Activated T-cell treated with anti-CD3 and anti-CD28 coated beads for 4 hours (primary cell): Measurements from ENCODE around the gene SMOC2.

Experiments used
- DNase-seq: peaks from one replicate; pipeline ENCODE4 v3.0.0-alpha.2; 2020

The SMOC2 gene

DNA sequence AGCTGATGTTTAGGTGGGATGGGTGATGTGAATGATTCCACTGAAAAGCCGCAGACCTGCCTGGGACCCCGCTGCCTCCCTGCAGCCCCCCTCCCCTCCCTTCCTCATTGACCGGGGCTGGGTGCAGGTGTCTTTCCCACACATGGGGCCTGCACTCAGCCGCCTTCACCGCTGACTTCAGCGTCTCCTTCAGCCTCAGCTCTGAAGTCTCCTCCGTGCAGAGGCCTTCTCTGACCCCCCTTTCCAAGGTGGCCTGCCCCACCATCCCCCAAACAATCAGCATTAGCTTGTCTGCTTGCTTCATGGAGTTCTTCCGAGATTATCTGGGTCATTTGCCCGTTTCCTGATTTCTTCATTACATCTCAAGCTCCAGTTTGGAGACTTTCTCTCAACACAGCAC, 140.7 kb downstream of the SMOC2 start:
- DNase-seq = no peak

- no peak for DNase-seq
These were observed 141.6 kb downstream of the SMOC2 start for GRCh38 chr6:168582571-168582981.

- no peak for DNase-seq
These were observed 142.1 kb downstream of the SMOC2 start for GRCh38 chr6:168583126-168583525.

DNA sequence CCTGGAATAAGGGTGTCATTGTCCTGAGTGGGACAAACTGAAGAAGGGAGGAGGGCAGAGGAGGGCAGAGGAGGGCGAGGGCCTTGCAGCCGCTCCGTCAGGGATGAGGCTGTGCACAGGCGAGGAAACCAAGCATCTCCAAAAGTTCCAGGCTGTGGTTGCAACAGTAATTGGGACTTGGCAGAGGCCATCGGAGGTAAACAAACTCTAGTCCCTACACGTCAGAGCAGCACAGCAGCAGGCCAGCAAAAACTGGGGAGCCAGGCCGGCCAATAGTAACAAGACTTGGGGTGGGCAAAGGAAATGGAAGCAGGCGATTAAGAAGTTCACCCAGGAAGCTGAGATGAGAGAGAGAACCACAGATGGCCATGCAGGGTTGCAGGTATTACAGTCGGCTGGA, 142.8 kb downstream of the SMOC2 start:
- DNase-seq = no peak

DNA sequence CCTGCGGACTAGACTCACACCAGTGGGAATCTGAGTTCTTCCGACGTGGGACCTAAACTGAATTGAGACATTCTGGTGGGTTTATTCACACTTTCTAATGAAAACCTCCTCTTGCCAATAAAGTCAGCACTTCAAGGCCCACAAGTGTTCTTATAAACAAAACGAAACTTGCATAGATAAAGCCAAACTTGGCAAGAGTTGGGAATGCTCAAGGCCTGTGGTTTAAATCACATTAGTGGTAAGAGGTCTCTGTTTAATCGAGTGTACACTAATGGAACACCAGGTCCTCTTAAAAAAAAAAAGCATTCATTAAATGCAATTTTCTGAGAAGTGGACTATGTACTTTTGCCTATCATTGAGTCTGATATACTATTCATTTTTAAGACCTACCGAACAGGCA, 143.3 kb downstream of the SMOC2 start:
- no peak for DNase-seq

DNA sequence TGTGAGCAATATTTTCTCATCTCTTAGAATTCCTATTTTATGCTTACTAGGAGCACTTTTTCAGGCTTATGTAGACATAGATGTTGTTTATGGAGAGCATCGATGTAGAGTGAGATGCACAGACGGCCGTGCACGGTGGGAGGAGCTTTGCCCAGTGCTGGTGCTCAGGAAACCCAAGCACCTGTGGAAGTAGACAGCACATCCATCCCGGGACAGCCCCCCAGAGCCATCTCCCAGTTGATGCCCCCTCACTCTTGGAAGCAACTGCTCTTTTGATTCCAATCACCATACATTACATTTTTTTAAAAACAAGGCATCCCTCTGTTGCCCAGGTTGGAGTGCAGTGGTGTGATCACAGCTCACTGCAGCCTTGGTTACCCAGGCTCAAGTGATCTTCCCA, 143.7 kb downstream of the SMOC2 start:
- no peak for DNase-seq

GRCh38 chr6:168585441-168585840, 144.5 kb downstream of the SMOC2 start:
- no peak for DNase-seq

DNA sequence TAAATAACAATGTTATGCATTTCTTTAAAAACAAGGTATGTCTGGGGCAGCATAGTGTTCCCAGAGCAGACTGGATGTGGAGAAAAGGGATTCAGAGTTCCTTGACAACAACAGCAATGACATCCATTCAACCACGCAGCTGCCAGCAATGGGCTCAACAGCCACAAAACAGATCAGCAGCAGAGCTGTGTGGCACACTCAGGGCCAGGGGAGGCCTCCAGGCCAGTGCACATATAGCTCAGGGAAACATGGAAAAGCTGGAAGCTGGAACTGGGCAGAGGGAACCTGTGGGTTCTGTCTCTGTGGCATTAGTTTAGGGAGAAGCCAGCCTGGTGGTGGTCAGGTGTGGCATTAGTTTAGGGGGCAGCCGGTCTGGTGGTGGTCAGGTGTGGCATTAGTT, 148.3 kb downstream of the SMOC2 start:
- DNase-seq = no peak

DNA sequence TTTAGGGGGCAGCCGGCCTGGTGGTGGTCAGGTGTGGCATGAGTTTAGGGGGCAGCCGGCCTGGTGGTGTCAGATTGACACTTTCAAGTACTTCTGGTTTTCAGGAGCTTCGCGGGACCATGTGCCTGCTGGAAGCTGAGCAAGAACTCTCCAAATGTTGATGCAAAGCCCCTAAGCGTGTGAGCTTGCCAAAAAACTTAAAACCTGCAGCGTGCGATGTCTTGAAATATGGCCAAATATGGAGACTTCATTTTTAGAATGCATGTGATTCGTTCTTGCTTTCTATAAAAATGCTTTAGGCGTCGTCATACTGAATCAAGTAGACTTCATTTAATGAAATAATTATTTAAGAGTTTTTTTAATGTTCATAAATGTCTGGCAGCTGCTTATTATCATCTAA, 149.4 kb downstream of the SMOC2 start:
- no peak for DNase-seq

DNA sequence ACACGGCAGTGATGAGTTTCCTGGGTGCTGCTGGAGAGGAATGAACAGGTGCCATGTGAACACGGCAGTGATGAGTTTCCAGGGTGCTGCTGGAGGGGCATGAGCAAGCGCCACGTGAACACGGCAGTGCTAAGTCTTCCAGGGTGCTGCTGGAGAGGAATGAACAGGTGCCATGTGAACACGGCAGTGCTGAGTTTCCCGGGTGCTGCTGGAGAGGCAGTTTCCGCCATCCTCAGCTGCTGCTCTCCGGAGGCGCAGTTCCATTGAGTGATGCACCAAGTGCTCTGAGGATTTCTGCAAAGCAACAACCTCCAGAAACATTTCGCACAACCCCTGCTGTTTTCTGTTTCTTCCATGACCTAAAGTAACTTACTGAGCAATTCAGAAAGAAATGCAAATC, 155.4 kb downstream of the SMOC2 start:
- DNase-seq = no peak

GRCh38 chr6:168597471-168597875, 156.5 kb downstream of the SMOC2 start:
- DNase-seq = no peak

- no peak for DNase-seq
These were observed 157.5 kb downstream of the SMOC2 start for GRCh38 chr6:168598251-168599117.

DNA sequence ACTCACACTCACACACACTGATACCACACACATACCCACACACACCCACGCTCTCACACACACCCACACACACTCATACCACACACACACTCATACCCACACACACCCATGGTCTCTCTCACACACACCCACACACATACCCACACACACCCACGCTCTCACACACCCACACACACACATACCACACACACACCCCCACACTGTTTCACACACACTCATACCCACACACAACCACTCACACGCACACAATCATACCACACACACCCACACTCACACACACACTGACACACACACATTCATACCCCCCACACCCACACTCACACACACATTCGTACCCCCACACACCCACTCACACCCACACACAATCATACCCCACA, 158.1 kb downstream of the SMOC2 start:
- DNase-seq = no peak

GRCh38 chr6:168599769-168600330, 158.9 kb downstream of the SMOC2 start:
- DNase-seq = no peak

- DNase-seq = no peak
These were observed 159.4 kb downstream of the SMOC2 start for GRCh38 chr6:168600381-168600780.

DNA sequence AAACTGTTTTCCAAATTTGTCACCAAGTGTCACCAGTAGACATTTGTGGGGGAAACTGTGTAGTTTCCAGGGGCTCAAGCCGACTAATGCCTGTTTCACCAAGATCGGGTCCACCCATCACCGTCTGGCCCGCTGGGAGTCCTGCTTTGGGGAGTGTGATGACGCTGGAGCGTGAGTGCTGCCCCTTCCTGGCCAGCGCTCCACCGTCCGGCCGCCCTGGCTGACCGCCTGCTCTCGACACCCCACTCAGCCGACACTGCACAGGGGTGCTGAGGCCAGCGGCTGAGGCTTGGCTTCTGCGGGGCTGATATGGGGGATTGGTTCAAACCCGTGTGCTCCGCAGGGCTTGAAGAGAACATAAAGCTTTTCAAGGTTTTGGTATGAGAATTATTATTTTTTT, 160.1 kb downstream of the SMOC2 start:
- DNase-seq = no peak

DNA sequence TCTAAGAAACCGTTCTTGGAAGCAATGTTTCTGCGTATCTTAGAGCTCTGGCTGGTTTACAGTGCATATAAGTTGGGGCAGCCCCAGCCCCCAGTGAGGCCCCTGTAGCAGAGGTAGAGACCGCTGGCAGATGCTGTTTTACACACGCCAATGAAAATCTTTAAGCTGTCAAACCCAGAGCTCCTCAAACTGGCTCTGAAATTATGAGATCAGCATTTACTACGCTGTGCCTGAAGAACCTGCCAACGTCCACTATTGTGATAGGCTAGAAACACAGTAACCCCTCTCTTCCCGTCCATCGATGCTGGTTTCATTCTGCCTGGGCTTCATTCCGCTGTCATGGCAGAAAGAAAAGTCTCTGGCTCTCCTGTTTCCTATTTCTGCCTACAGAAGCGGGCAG, 160.6 kb downstream of the SMOC2 start:
- DNase-seq = no peak

GRCh38 chr6:168602576-168602975, 161.6 kb downstream of the SMOC2 start:
- no peak for DNase-seq

DNA sequence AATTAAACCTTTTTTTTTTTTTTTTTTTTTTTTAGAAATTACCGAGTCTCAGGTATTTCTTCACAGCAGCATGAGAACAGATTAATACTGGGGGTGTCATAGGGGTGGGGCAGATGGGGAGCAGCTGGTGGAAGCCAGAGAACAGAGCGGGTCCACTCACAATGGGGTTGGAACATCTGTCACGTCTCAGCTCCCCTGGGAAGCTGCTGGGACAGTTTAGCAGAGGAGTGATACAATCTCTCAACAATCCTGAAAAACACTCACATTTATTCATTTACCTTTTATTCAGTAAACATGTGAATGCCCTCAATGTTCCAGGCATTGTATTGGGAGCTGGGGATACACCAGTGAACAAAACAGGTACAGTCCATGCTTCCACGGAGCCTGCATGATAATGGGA, 162.2 kb downstream of the SMOC2 start:
- DNase-seq = no peak

- DNase-seq = no peak
These were observed 165.0 kb downstream of the SMOC2 start for GRCh38 chr6:168605964-168606363.

DNA sequence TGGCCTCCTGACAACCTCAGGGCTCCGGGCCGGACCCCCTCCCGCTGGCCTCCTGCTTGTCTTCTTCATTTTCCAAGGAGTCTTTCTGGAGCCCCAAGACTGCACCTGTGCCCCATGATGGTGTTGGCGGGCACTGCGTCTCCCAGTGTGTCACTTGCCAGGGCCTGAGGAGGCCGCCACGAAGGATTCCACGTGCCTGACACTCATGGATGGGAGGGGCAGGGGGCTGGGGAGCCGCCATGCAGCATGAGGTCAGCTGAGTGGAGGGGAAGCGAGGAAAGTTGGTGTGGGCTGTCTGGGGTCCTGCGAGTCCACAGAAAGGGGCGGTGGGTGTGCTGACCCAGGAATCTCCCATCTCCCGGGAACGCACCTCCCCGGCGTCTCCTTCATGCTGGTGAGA, 165.7 kb downstream of the SMOC2 start:
- no peak for DNase-seq

DNA sequence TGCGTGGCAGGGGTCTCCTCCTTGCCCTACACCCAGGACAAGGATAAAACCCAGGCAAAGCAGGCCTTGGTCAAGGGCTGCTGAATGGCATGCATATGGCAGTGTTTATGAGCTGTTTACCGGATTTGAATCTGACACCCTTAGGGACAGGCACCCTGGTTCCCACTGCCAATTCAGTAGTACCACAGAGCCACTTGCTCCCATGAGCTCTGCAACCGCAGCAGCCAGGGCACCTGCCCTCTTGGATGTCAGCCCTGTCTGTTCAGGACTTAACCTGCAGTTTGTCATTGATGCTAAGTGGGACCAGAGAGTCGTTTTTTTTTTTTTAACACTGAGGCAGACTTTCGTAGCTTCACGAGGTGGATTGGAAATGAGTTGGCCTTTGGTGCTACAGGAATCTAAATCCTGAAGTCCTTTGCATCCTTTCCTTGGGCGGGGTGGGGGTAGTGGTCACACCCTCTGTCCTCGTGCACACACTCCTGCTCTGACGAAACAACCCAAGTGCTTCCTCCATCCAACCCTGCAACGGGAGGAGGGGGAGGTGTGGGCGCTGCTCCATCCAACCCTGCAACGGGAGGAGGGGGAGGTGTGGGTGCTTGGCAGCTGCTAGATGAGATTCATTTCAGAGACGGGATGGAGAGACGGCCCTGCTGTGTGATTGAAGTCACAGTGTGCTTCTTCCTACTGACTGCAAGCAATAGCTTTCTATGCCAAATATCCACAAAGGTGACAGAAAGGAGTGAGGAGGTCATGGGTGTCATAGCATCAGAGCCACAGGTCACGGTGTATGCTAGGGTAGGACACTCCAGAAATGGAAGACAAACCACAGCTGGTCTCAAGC, 166.5 kb downstream of the SMOC2 start:
- no peak for DNase-seq

DNA sequence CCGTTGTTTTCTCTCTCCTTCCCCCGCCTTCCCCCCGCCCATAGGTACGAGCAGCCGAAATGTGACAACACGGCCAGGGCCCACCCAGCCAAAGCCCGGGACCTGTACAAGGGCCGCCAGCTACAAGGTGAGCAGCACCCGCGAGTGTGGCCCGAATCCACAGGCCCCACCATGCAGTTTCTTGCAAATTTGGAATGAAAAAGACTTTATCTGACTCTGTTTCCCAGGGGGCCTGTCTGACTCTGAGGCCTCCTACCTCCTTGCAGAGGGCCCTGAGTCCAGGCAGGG, 167.1 kb downstream of the SMOC2 start:
- no peak for DNase-seq

GRCh38 chr6:168609026-168609685, 168.2 kb downstream of the SMOC2 start:
- DNase-seq = no peak
